ENCODE results near the gene IPP.

DNA sequence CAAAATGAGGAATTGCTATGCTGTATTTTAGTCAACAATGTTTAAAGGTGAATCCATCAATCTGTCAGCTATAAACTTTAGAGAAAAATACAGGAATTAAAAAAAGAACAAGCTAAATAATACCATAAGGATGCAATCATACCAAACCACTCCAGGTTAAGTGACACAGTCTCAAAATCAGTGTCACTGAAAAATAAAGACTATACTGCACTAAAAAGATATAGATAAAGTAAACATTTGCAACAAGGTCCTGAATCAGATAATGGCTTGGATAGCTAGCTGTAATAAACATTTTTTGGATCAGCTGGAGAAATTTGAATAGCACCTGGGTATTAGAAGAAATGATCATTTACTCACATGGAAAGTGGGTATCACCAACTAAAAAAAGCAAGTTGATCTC, 72.0 kb downstream of the IPP start:
- no peak for TF ChIP-seq POLR2A (IDR thresholded peaks at IDR 0.05)
- TF ChIP-seq, protein P1, sequence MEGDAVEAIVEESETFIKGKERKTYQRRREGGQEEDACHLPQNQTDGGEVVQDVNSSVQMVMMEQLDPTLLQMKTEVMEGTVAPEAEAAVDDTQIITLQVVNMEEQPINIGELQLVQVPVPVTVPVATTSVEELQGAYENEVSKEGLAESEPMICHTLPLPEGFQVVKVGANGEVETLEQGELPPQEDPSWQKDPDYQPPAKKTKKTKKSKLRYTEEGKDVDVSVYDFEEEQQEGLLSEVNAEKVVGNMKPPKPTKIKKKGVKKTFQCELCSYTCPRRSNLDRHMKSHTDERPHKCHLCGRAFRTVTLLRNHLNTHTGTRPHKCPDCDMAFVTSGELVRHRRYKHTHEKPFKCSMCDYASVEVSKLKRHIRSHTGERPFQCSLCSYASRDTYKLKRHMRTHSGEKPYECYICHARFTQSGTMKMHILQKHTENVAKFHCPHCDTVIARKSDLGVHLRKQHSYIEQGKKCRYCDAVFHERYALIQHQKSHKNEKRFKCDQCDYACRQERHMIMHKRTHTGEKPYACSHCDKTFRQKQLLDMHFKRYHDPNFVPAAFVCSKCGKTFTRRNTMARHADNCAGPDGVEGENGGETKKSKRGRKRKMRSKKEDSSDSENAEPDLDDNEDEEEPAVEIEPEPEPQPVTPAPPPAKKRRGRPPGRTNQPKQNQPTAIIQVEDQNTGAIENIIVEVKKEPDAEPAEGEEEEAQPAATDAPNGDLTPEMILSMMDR (IDR thresholded peaks at IDR 0.05) = no peak

All from breast epithelium (tissue), 3 donors.